ENCODE data around the gene NR4A1. TPM values are rescaled to one million over a fixed set of nuclear protein-coding genes. Genes with fewer than 3 reads are reported as not detected.
"Not testable (repeated sequence)": the region's sequence is repeated elsewhere in the genome, so short reads cannot be mapped to it uniquely, and the experiment has no call there.

Gene NR4A1
- total RNA-seq, 1 donor from 2014 or later = 2.0 TPM

DNA sequence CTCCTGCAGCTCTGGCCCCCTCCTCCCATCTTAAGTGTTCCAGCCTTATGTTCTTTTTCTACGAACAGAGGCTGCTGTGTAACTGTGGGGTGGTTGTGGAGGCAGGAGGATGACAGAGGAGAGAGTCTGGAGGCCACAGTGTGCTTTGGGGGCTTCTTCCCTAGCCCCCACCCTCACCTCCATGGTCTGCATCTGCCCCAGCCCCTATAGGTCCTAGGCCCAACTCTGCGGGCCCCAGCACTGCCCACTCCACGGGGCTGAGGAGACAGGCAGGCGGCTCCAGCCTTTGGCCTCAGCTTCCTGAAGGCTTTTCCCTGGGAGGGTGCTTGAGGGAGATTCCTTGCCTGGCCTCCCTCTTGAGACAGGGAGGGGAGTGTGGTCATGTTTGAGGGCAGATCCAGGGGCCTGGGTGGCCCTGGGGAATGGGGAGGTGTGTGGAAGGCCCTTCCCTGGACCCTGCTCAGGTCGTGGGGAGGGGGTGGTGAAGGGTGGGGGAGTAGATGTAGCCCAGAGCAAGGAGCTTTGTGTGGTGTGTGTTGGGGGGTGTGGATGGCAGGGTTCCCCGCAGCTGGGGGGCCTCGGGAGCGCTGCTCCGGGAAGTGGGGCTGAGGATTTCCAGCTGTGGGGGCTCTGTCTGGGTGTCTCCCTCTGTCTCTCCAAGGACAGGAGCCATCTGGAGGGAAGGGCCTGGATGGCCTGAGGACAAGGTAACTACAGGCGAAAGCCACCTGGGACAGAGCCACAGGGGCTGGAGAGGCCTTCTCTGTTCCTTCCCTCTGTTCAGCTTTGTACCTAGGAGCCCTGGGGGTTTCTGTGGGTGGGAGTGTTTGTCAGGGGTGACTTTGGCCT is 29.4 kb downstream of the NR4A1 start:
- ATAC-seq = no peak

DNA sequence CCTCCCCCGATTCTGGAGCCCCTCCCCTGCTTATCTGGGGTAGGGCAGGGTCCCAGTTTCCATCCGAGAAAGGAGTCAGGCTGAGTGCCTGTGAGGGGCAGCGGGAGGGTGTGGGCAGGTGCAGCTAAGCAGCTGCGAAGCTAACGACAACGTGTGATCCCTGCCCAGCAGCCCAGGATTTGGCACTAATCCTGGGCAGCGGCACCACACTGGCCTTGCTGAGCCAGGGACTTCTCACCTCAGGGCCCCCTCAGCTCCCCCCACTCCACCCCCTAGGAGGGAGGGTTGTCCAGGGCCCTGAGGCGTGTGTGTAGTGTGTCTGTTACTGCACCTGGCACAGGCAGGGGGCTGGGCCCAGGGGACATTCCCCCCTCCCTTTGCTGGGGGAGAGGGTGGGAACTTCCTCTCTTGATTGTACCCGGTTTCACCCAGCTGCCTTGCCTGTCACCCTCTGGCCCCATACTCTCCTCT is 30.1 kb downstream of the NR4A1 start:
- ATAC-seq = peak; percentile 36

DNA sequence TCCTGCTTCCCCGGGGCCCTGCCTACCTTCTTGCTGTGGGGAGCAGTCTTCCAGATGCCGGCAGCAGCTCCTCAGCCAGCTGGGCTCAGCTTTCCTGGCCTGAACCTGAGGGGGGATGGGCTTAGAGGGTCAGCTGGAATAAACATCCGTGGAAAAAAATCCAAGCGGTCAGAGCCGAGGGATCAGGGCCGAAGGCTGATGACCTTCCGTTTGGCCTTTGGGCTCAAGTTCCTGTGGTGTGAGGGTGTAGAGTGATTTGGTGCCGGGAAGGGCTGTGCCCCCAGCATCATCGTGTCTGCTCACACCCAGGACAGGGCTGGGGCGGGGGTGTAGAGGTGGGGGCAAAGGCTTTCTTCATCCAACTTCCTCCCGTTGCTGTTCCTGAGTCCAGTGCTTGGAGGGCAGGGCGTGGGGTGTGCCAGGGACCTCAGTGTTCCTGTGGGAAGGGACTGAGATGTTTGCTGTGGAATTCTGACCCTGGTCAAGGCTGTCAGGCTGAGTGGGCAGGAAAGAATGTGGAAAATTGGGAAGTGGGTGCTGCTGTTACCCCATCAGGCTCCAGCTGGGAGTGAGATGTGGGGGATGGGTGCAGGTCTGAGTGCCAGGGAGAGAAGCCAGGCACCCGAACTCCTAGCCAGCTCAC is 30.9 kb downstream of the NR4A1 start:
- ATAC-seq = no peak

DNA sequence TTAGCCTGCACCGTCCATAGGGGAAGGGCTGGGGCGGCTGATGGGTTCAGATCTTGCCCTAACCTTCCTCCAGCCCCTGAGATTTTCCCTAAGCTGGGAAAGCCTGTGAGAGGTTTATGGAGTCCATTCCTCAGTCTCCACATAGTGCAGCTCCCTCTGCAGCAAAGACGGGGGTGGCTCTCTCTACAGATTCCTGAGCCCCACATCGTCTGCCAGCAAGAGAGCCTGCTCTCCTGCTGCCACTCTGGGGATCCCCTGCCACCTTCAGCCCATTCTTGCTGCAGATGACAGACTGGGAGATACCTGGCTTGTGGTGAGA is 31.4 kb downstream of the NR4A1 start:
- ATAC-seq = no peak

DNA sequence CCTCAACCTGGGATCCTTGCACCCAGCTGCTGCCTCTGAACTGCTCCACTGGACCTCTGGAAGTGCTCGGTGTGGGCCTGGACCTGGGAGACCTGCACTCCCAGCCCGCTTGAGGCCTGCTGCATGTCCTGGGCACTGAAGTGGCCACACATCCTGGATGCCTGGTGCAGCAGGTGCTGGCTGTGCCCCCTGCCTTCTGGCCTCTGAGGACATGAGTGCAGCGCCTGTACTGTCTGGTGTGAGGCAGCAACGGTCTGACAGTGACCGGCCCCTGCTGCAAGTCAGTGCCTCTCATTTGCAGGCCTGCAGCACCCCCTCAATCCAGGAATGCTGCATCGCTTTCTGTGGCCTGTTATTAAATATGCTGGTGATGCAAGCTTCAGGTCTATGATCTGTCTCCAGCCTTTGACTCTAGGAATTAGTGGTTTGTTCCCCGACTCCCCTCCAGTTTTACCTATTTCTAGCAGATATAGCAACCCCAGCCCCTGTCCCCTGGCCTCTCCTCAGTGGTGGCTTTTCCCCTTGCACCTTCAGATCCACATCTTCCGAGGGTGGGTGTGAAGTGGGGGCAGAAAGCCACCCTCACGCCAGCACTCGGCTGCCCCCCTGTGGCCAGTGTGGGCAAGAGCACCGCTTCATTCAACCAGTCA is 31.9 kb downstream of the NR4A1 start:
- peak; percentile 47 for ATAC-seq

DNA sequence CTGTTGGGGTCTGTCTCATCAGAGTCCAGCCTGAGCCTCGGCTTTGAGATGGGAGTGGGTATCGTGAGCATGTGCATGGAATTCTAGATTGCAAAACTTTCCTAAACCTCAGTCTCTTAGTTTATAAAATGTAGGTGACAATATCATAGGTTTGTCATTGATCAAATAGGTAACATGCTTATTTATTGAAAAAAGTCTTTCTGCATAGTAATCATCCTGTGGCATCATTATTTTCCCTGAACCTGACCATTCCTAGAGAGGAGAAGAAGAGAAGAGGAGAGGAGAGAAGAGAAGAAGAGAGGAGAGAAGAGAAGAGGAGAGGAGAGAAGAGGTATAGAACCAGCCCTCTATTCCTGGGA is 32.4 kb downstream of the NR4A1 start:
- no peak for ATAC-seq

DNA sequence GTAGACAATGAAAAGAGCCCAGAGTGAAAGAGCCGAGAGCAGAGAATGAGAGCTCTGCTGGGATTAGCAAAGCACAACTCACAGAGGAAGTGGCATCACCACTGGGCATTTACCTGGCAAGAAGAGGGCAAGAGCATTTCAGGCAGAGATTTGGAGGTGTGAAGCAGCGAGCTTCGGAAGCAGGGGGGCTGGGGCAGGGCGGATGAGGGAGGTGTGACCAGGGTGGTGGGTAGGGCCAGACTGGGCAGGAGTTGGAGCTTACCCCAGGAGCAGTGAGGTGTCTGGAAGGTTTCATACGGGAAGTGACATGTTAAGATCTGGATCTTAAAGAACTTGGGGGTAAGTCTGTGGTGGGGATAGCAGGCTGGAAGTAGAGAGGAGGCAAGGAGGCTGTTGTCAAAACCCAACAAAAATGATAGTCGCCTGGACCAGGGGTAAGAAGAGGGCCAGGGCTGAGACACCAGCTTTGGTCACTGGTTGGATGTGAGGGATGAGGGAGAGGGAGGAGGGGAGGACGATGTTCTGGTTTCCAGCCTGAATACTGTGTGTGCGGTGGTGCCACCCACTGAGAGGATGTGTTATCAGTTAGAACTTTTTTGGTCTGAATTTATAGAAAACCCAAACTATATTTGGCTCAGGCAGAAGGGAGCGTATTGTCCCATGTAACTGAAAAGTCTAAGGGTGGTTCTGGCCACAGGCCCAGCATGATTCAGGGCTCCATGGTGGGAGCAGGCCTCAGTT is 33.4 kb downstream of the NR4A1 start:
- ATAC-seq = no peak

DNA sequence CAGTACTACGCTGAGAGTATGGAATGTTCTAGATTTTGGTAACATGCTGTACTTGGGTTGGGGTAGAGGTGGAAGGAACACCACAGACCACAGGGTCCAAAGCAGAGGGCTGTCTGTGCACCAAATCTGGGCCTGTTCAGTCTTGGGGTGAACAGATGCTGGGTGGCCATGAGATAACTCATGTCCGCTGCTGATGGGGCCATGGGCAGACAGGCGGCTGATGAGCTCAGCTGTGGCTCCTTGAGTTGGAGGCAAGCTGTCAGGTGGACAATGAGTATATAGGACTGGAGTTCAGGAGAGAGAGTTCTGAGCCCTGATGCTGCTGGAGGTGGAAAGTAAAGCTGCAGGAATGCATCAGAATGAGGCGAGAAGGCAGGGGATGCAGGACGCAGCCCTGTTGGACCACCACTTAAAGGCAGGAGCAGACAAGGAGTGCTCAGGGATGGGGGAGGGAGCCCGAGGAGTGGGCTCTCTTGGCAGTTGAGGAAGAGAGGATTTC is 34.5 kb downstream of the NR4A1 start:
- ATAC-seq = no peak

DNA sequence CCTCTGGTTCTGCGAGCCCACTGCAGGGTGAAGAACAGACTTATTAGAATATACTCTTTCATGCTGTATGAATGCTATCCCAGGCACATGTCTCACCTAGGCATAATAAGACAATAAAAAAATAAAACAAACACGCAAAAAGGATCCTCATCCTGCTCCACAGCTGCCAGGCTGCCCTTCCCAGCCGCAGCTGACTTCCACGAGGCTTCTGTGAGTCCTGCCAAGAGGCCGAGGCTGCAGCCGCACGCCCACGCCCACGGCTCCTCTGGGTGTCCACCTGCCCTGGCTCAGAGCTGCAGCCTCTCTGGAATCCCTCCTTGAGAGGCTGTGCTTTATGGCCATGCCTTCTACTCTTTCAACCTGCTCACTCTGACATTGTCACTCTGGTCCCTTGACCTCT is 35.1 kb downstream of the NR4A1 start:
- no peak for ATAC-seq

DNA sequence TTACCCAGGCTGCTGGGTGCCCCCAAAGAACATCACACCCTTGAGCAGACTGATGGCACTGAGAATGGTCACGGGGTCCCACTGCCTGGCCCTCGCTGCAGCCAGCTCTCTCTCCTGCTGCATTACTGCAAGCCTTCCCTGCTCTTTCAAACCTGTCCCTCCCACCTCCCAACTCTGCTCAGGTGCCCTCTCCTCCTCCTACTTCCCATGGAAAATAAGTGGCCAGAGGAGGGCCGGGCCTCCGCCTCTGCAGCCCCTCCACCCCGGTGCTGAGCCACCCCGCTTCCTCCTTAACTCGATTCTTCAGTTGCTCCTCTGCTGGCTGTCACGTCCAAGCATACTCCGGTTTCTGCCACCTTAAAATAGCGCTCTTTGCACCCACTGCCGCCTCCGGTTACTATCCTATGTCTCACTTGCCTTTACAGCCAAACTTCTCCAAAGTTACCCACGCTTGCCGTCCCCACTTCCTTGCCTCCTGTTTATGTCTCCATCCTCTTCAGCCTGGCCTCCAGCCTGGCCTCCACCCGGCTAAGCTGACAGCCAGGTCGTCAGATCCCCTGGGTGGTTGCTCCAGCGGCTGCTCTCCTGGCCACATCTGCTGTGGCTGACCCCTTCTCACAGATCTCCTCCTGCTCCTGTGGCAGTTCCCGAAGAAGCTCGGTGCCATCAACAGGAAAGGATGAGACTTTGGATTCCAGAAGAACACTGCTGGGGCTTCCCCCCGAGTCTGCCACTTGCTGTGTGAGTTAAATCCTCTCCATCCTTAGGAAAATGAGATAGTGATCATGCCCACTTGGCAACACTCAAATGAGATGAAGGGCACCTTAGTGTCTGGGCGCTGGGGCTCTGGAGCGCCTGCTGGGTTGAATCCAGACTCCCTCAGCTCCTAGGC is 35.9 kb downstream of the NR4A1 start:
- ATAC-seq = no peak

DNA sequence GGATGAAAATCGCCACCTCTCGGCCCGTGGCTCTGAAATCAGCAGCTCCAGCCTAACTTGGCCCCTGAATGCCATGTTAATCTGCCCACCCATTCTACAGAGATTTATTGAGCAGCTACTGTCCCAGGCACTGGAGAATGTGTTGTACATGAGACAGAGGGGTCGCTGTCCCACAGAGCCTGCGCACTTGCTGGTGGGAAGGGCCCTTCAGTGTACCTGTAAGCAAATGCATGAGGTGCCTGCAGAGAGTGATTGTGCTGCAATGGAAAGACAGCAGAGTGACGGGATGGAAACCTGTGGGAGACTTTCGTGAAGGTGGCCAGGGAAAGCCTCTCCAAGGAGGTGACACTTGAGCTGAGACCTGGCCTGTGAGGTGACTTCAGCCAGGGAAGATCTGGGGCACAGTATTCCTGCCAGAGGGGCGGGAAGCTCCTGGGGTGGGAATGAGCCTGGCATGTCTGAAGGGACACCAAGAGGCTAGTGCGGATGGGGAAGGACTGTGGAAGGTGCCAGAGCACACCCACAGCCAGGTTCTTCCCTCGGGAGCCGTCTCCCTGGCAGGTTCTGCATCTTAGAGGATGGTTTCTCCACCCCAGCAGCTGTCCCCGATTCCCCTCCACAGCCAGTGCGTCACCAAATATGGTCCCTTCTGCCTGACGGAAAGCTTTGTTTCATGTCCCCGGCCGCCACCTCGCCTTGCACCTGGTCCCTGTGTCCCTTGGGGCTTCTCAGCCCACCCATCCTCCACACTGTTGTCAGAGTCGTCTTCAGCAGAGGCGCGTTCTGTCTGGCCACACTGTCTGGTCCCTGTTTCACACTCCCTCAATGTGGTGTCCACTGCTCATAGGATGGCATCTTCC is 36.9 kb downstream of the NR4A1 start:
- ATAC-seq = no peak

DNA sequence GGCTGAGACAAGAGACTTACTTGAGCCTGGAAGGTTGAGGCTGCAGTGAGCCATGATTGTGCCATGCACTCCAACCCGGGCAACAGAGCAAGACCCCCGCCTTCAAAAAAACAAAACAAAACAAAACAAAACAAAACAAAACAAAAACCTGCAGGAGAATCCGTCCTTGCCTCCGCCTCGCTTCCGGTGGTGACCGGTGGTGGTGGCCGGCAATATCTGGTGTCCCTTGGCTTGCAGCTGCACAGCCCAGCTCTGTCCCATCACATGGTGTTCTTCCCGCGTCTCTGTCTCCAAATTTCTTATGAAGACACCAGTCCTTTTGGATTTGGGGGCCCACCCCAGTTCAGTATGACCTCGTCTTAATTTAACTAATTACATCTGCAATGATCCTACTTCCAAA is 38.2 kb downstream of the NR4A1 start:
- ATAC-seq = no peak

DNA sequence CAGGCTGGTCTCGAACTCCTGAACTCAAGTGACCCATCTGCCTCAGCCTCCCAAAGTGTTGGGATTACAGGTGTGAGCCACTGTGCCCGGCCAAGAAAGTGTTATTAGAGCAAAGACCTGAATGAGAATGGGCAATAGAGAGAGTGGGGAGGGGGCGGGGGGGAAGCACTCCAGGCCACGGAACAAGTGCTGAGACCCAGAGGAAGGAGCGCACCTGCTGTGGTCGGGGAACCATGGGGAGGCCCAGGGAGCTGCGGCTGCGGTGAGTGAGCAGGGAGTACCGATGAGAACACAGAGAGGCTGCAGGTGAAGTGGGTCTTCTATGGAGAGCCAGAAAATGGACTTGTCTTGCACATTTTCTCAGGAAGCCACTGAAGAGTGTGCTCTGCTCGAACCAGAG is 39.0 kb downstream of the NR4A1 start:
- no peak for ATAC-seq

DNA sequence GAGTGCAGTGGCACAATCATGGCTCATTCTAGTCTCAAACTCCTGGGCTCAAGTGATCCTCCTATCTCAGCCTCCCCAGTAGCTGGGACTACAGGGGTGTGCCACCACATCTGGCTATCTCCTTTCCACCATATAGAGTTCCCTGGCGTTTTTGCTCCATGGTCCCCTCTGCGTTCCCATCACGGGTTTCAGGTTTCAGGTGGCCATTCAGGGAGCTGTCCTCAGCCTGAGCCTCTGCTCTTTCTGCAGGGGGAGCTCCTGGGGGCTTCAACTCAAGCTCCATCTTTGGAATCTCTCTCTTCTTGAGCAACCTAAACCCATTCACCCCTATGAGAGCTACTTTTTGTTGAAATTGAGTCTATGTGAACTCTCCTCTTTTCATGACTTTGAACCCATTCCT is 39.8 kb downstream of the NR4A1 start:
- no peak for ATAC-seq

DNA sequence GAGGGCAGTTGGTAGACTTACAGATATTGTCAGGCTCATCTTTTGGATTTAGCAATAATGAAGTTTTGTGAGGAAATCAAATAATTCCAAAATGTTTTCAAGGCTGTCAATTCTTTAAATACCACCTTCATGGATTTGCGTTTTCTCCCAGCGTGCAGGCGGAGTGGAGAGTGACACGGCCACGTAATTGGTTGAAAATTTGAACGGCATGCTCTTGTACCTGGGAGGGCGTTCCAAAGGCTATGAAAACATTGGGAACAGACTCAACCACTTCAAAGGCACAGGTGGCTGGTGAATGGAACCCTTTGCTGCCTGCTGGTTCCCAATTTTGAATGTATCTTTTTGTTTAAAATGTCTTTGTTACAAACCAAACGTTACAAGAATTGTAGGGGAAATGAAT is 40.6 kb downstream of the NR4A1 start:
- no peak for ATAC-seq

DNA sequence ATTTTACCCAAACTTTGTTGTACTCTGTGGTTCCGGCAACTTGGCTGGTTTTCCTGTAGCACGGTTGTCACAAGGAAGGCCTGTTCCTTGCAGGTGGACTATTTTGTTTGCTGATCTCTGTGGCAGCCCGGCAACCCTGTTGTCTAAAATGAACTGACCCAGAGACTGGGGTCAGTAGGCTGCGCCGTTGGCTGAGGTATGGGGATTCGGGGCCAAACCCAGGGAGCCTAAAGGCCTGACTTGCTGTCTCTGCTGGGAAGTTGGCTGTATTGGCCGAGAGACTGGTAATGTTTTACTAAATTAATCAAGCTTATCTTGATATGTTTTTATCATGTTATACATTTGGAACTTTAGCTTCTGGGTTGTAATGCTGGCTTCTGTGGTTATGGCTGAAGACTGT is 42.1 kb downstream of the NR4A1 start:
- ATAC-seq = no peak

DNA sequence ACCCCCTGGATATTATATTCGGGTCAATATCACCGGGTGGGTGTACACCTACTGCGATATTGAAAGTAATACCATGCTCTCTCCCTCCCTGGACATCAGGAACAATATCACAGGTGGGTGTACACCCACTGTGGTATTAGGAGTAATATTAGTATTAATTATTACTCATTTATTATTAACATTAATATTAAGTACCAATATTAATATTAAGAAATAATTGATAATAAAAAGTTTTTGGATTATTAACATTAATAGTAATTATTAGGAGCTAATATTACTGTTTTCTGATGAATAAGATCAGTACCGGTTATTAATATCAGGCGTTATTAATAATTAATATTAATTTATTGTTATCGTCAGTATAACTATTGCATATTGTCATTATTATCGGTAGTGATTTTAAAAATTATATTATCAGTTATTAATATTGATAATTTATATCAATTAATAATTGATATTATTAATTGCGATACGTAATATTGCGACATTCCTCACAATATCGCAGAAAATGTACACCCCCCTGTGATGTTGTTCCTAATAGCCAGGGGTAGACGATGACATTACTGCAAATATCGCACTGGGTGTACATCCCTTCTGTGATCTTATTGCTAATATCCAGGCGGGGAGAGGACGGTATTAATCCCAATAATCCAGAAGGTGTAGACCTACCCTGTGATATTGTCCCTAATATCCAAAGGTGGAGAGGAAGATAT is 45.2 kb downstream of the NR4A1 start:
- no peak for ATAC-seq

DNA sequence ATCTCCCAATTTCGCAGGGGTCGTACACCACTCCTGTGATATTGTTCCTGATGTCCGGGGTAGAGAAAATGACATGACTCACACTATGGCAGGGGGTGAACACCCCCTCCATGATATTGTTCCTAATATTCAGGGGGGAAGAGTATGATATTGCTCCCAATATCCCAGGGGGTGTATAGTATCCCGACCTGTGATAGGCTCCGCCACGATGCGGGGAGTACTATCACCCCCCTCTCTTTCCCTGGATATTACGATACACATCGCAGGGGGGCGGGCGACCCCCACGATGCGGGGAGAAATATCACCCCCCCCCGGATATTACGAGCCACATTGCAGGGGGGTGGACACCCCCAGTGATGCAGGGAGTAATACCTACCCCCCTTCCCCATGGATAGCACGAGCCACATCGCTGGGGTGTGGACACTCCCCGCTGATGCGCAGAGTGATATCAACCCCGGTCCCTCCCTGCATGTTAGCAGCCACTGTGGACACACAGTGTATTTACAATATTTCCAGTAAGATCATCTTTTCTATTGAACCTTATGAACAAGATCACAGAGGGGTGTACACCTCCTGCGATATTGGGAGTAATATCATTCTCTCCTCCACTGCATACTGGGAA is 45.9 kb downstream of the NR4A1 start:
- ATAC-seq = no peak

DNA sequence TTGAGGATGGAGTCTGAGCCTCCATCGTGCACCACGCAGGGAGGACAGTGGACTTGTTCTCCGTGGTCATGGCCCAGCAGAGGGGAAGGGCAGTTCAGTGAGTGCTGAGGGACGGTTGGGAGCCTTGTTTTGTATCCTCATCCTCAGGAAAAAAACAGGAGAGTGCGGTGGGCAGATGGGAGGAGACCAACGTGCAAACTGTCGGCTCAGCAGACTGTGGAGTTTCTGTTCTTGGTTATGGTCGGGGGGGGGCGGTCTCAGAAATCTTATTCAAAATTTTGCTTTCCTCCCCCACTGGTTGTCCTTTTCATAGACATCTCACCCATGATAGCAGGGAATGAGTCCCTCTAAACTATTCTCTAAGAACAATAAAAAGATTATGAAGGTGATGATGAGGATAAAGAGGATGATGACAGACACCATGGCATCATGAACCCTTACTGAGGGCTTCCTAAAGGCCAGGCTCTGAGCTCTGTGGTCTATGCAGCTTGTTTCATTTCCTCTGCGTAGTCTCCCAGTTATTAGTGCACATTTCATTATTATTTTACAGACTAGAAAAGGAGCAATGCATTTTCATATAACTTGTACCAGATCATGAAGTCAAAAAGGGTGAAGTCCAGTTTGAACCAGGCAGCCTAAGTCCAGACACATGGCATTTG is 53.3 kb downstream of the NR4A1 start:
- not testable (repeated sequence) for ATAC-seq

All from esophagus mucosa (tissue), 1 donor.